ENCODE results near the gene CHMP4B. TPM values are rescaled to one million over a fixed set of nuclear protein-coding genes. Genes with fewer than 3 reads are reported as not detected.

Gene CHMP4B
- total RNA-seq, 1 donor from 2014 or later, result 59.2 TPM

- Histone ChIP-seq H3K27me3 (ENCODE audit: control insufficient read depth, insufficient read depth, low read length) (no peaks in the 10 kb centered on the region), H3K4me3 (ENCODE audit: low read depth, low read length) (no peak overlapping the region), H3K36me3 (ENCODE audit: control insufficient read depth, insufficient read depth, low read length) (no peaks in the 10 kb centered on the region)
- no peak for DNase-seq (ENCODE audit: low read depth)
- no peak for TF ChIP-seq CTCF (IDR thresholded peaks at IDR 0.05; ENCODE audit: insufficient read depth, low read length, poor library complexity, severe bottlenecking)
These were observed 32.7 kb downstream of the CHMP4B start for GRCh38 chr20:33843854-33844253.

GRCh38 chr20:33846291-33846935 is 35.3 kb downstream of the CHMP4B start:
- H3K27me3 ChIP-seq (ENCODE audit: control insufficient read depth, insufficient read depth, low read length), result no peaks in the 10 kb centered on the region
- no peak overlapping the region for H3K4me3 ChIP-seq (ENCODE audit: low read depth, low read length)
- DNase-seq (ENCODE audit: low read depth), result no peak
- TF ChIP-seq CTCF (IDR thresholded peaks at IDR 0.05; ENCODE audit: insufficient read depth, low read length, poor library complexity, severe bottlenecking), result no peak
- no peaks in the 10 kb centered on the region for H3K36me3 ChIP-seq (ENCODE audit: control insufficient read depth, insufficient read depth, low read length)

GRCh38 chr20:33847006-33847405 is 35.9 kb downstream of the CHMP4B start:
- no peaks in the 10 kb centered on the region for H3K36me3 ChIP-seq (ENCODE audit: control insufficient read depth, insufficient read depth, low read length)
- DNase-seq (ENCODE audit: low read depth), result no peak
- H3K27me3 ChIP-seq (ENCODE audit: control insufficient read depth, insufficient read depth, low read length), result no peaks in the 10 kb centered on the region
- no peak for TF ChIP-seq CTCF (IDR thresholded peaks at IDR 0.05; ENCODE audit: insufficient read depth, low read length, poor library complexity, severe bottlenecking)
- no peak overlapping the region for H3K4me3 ChIP-seq (ENCODE audit: low read depth, low read length)

GRCh38 chr20:33848391-33848790 is 37.2 kb downstream of the CHMP4B start:
- H3K4me3 ChIP-seq (ENCODE audit: low read depth, low read length), result no peak overlapping the region
- peaks cover 3% of the 10 kb centered on the region for H3K36me3 ChIP-seq (ENCODE audit: control insufficient read depth, insufficient read depth, low read length)
- no peaks in the 10 kb centered on the region for H3K27me3 ChIP-seq (ENCODE audit: control insufficient read depth, insufficient read depth, low read length)
- DNase-seq (ENCODE audit: low read depth), result no peak
- TF ChIP-seq CTCF (IDR thresholded peaks at IDR 0.05; ENCODE audit: insufficient read depth, low read length, poor library complexity, severe bottlenecking), result no peak

- Histone ChIP-seq H3K36me3 (ENCODE audit: control insufficient read depth, insufficient read depth, low read length) (peaks cover 5% of the 10 kb centered on the region), H3K4me3 (ENCODE audit: low read depth, low read length) (no peak overlapping the region), H3K27me3 (ENCODE audit: control insufficient read depth, insufficient read depth, low read length) (no peaks in the 10 kb centered on the region)
- no peak for TF ChIP-seq CTCF (IDR thresholded peaks at IDR 0.05; ENCODE audit: insufficient read depth, low read length, poor library complexity, severe bottlenecking)
- no peak for DNase-seq (ENCODE audit: low read depth)
These were observed 39.0 kb downstream of the CHMP4B start for GRCh38 chr20:33850159-33850558.

- DNase-seq (ENCODE audit: low read depth), result no peak
- TF ChIP-seq CTCF (IDR thresholded peaks at IDR 0.05; ENCODE audit: insufficient read depth, low read length, poor library complexity, severe bottlenecking), result no peak
- Histone ChIP-seq H3K4me3 (ENCODE audit: low read depth, low read length) (no peak overlapping the region), H3K27me3 (ENCODE audit: control insufficient read depth, insufficient read depth, low read length) (no peaks in the 10 kb centered on the region), H3K36me3 (ENCODE audit: control insufficient read depth, insufficient read depth, low read length) (peaks cover 5% of the 10 kb centered on the region)
These were observed 40.8 kb downstream of the CHMP4B start for GRCh38 chr20:33851842-33852466.

Data from kidney epithelial cell (primary cell).